ENCODE results near the gene SLC39A1.
"Not testable (repeated sequence)": the region's sequence is repeated elsewhere in the genome, so short reads cannot be mapped to it uniquely, and the experiment has no call there.

The SLC39A1 gene, protein sequence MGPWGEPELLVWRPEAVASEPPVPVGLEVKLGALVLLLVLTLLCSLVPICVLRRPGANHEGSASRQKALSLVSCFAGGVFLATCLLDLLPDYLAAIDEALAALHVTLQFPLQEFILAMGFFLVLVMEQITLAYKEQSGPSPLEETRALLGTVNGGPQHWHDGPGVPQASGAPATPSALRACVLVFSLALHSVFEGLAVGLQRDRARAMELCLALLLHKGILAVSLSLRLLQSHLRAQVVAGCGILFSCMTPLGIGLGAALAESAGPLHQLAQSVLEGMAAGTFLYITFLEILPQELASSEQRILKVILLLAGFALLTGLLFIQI

DNA sequence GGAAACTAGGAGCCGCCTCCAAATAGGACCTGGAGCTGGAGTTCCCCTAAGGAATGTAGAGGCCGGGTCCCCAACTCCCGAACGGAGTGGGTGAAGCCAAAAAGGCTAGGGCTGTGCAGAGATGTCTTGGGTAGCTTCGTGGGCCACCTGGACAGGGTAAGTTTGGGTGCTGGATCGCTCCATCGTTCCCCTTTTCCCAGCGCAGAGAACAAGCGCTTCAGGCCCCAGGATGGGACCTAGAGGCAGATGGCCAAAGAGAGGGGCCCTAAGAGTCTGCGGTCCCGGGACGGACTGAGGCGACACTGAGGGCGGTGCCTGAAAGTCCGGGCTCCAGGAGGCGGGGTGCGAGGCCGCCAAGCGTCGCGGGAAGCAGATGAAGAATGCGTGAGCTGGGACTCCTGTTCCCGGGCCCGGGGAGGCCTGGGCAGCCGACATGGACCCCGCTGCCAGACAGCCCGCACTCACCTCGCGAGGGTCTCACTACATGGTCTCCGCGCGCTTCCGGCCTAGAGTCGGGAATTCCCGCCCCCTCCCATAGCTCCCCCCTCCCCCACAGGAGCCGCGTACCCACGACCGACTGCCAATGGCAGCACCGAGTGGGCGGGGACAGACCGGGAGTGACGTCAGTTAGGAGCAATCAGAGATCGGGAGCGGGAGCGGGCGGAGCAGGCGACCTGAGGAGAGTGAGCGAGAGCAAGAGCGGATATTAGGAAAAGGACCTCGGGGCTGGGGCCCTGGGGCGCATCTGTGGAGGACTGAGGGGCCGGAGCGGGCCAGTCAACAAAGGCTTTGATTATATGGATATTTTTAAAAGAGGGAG lies at the start of gene SLC39A1:
Gene SLC39A1, minus strand, starts transcription at position 508 of the 820 bp plus-strand sequence. CDS start 822 bp downstream, outside the sequence.
- peak; percentile 96 for DNase-seq (ENCODE audit: low read depth)

DNA sequence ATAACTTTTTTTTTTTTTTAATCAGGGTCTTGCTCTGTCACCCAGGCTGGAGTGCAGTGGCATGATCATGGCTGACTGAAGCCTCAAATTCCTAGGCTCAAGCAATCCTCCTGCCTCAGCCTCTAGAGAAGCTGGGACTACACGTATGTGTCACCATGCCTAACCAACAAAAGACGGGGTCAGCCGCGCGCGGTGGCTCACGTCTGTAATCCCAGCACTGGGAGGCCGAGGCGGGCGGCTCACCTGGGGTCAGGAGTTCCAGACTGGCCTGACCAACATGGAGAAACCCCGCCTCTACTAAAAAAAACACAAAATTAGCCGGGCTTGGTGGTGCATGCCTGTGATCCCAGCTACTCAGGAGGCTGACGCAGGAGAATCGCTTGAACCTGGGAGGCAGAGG lies 49.2 kb upstream of the SLC39A1 start:
- not testable (repeated sequence) for DNase-seq (ENCODE audit: low read depth)

DNA sequence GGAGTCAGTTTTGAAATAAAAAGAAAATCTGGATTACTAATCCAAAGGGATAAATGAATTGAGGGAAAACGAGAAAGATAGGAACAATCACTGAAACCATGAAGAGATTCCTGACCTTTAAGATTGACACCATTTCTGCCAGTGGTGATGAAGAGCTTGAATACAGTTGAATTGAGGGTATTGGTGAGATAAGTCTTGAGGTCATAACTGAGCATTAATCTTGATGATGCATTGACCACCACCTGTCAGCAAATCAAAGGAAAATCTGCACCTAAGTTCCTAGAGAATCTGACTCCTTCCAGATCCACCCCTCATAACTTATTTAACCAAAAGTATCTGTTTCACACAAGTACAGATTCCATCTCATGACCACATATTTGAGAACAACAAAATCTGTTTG lies 48.8 kb upstream of the SLC39A1 start:
- DNase-seq (ENCODE audit: low read depth): no peak

DNA sequence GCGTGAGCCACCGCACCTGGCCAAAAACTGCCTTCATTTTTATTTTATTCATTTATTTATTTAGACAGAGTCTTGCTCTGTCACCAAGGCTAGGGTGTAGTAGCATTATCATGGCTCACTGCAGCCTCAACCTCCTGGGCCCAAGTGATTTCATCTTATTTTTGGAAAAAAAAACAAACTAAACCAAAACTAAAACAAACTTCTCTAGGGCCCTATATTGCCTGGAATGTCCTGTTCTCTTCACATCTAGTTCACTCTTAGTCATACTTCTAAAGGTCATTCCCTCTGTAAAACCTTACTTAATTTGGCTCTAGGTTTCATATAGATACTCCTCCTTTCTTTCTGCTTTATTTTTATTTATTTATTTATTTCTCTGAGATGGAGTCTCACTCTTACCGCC lies 42.8 kb upstream of the SLC39A1 start:
- peak; percentile 79 for DNase-seq (ENCODE audit: low read depth)

DNA sequence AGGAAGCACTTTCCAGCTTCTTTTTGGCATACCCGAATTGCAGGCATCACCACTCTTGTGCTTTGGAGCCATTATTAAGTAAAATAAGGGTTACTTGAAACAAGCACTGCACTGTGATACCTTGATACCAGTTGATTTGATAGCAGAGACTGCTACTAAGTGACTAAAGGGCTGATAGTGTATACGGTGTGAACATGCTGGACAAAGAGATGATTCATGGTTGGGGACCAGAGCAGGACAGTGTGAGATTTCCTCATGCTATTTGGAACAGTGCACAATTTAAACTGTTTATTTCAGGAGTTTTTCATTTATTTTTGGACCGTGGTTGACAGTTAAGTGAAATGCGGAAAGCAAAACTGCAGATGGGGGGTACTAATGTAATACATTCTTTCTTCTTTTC lies 37.1 kb upstream of the SLC39A1 start:
- DNase-seq (ENCODE audit: low read depth): no peak

DNA sequence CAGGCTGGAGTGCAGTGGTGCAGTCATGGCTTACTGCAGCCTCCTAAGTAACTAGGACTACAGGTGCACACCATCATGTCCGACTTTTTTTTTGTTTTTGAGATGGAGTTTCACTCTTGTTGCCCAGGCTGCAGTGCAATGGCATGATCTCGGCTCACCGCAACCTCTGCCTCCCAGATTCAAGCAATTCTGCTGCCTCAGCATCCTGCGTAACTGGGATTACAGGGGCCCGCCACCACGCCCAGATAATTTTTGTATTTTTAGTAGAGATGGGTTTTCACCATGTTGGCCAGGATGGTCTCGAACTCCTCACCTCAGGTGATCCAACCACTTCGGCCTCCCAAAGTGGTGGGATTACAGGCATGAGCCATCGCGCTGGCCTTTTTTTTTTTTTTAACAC lies 33.5 kb upstream of the SLC39A1 start:
- not testable (repeated sequence) for DNase-seq (ENCODE audit: low read depth)

DNA sequence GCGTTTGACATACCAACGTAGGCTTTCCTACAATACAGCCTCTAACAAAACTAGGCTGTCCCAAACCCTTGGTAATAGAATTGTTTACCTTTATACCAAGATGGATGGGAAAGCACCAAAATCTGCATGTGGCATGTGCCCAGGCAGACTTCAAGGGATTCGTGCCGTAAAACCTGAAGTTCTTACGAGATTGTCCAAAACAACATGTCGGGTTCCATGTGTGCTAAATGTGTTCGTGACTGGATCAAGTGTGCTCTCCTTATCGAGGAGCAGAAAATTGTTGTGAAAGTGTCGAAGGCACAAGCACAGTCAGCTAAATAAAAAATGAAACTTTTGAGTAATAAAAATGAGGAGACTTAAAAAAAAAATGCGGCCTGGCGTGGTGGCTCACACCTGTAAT lies 32.3 kb upstream of the SLC39A1 start:
- no peak for DNase-seq (ENCODE audit: low read depth)

DNA sequence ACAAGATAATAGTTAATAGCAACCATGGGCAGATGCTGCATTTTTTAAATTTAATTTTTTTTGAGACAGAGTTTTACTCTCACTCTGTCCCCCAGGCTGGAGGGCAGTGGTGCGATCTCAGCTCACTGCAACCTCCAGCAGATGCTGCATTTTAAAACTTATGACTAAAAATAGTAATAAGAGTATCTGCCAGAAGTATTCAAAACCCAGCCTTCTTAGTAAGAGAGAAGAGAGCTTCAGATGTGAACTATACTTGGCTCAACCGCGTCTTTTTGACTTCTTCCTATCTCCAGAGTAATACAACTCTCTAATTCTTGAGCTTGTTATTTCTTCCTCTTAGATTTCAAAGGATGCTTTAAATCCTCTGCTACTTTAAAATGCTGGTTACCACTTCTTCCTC lies 31.9 kb upstream of the SLC39A1 start:
- DNase-seq (ENCODE audit: low read depth): no peak

DNA sequence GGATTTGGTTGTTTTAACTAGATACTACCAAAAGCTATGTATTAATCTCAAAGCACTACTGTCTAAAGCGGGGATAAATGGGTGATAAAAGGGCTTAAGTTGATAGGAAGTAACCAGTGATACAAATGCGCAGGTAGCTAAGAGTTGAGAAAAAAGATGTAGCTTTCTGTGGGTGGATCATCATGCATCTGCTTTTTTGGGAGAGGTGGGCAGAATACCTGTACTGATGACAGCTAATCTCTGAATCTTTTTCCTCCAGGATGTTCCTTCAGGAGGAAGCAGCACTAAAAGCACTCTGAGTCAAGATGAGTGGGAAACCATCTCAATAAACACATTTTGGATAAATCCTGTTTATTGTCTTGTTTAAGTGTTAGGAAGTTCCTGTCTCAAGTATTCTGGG lies 28.5 kb upstream of the SLC39A1 start:
- no peak for DNase-seq (ENCODE audit: low read depth)

DNA sequence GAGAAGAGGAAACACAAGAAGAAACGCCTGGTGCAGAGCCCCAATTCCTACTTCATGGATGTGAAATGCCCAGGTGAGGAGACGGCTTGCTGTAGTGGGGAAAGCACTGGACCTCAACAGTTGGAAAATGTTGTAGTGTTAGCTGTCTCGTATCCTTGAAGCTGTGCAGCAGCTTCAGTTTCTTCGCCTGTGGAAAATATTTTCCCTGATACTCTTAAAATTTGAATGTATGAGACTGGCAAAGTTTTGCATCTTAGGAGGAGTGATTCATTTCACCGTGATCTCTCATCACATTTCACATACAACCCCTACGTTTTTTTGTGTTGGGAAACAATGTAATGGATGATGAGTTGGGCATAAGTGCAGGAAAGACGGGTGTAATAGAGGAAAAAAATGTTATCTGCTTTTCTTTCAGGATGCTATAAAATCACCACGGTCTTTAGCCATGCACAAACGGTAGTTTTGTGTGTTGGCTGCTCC lies 27.9 kb upstream of the SLC39A1 start:
- DNase-seq (ENCODE audit: low read depth): no peak

DNA sequence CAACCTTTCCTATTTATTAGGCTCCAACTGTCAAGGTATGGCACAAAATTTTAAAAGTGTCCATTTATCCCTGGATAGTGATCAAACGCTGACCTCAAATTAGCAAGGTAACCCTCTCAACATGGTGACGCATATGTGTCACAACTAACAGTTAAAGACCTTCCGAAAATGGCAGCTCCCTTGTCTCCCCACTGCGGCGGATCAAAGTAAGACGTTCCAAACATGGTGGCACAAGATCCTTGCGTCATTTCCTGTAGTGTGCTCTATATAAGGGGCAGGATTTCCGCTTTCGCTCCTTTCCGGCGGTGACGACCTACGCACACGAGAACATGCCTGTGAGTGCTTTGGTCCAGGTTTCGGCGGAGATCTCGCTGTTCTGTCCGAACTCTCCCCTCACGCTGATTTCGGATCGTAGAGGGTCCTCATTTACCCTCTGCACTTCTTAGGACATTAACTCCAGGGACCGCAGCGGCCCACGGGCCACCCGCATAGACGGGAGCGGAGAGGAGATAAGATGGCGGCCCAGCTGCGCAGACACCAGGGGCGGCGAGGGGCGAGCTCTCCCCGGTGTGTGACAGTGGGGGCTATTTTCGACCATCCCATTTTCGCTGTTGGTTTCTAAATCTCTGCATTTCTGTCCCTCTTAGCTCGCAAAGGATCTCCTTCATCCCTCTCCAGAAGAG lies 27.3 kb upstream of the SLC39A1 start, which contains the start of gene RPS27:
Gene RPS27, plus strand, starts transcription at position 295 of the 683 bp plus-strand sequence. Its CDS starts 35 bp downstream, at position 330.
- peak; percentile 98 for DNase-seq (ENCODE audit: low read depth)

DNA sequence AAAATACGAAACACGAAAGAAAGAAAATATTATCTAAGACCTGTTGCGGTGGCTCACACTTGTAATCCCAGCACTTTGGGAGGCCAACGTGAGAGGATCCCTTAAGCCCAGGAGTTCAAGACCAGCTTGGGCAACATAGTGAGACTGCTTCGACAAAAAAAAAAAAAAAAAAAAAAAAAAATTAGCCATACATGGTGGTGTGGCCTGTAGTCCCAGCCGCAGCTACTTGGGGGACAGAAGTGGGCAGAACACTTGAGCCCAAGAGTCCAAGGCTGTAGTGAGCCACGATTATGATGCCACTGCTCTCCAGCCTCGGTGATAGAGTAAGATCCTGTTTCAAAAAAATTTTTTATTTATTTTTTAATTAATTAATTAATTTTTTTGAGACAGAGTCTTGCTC lies 24.3 kb upstream of the SLC39A1 start:
- DNase-seq (ENCODE audit: low read depth): no peak

DNA sequence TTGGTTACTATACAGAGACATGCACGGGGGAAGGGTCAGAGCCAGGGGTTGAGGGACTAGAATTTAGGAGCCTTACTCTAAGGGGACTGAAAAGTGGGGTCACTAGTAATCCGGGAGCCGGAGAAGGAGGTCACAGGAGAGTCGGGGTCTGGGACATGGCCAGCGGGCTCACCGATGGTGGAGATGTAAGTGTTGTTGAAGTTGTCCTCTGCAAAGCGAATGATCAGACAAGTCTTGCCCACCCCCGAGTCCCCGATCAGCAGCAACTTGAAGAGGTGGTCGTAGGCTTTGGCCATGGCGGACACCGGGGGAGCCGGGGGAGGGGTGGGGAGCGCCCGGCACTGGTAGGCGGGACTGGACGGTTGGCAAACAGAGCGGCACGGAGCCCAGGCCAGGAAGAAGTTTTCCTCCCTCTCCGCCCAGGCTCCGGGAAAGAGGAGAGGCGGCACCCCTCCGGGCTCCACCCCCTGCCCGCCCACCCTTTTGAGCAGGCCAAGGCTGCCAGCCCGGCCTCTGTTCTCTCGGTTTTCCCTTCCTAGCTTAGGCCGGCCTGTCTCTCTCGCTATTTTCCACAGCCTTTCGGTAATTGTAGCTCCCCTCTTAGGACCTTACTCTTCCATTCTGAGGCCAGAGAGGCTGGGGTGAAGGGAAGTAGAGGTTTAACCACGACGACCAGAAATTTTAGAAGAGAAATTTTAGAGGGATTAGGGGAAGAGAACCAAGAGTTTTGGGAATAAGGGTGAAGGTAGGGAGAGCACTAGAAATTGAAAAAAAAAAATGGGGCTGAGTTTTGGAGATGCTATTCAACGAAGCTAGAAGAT lies 22.8 kb upstream of the SLC39A1 start, which contains the start of gene RAB13:
Gene RAB13, minus strand, starts transcription at position 399 of the 821 bp plus-strand sequence. Its CDS starts 103 bp downstream, at position 296.
- DNase-seq (ENCODE audit: low read depth): peak; percentile 89

DNA sequence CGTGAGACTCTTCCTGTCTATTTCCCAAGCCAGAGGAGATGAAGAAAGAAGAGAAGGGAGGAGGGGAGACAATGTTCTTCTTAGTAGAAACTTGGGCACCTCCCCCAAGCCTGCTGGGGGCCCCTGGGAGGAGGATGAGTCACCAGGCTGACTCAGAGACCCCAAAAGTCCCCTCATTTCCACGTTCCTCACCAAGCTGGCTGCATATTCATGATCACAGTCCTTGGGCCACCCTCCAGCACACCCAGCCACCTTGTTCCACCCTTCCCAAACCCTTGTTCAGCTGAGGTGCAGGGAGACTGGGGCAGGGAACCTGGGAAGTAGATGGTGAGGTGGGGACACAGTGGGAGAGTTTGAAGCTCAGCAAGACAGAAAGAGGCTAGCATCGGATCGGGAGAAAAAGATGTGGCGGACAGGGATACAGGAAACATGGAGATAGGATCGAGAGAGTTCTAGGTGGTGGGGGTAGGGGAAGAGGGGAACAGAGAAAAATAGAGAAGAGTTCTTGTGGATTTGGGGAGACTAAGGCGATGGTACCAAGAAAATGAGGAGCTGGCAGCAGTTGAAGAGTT lies 22.1 kb upstream of the SLC39A1 start:
- peak; percentile 85 for DNase-seq (ENCODE audit: low read depth)

DNA sequence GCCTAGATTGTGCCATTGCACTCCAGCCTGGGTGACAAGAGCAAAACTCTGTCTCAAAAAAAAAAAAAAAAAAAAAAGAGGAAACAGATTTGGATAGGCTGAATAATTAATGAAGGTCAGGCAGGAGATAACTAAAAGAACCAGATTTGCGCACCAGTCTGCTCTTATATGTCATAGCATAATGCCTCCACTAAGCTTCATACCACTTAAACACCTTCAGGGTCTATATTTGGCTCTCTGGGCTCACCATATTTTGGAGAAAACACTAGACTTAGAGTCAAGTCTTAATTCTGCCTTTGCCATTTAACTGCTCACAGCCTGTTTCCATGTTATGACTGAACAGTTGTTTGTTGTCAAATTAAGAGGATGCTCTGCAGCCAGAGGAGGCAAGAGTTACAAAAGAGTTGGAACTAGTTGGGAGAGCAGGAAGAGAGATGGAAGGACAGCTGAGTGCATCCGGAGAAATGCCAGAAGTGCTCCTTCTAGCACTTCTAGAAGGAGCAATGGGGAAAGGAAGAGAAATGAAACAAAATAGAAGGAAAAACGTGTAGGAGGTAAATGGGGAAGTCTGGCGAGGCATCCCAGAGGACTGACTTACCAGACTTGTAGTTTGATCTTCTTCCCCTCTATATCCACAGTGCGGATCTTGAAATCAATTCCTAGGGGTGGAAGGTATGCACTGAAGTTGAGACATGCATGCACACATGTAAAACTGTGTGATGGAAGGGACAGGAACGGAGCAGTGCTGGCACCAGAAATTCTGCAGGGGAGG lies 21.0 kb upstream of the SLC39A1 start:
- DNase-seq (ENCODE audit: low read depth): no peak

DNA sequence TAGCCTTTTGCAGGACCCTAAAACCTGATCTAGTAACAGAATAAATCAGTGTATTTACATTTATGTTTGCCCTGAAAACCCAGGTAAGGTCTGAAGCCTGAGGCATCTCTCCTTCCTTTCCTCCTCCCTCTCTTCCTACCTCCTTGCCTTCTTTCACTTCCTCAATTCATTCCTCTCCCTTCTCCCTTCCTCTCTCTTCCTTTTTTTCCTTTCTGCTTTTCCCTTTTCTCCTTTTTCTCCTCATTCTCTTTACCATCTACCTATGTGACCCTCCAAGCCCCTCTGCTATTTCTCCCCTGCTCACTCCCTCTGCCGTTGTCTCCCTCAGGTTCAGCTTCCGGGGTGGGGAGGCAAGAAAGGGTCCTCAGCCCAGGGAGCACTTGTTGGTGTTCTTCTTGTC lies 18.4 kb upstream of the SLC39A1 start:
- DNase-seq (ENCODE audit: low read depth): not testable (repeated sequence)

DNA sequence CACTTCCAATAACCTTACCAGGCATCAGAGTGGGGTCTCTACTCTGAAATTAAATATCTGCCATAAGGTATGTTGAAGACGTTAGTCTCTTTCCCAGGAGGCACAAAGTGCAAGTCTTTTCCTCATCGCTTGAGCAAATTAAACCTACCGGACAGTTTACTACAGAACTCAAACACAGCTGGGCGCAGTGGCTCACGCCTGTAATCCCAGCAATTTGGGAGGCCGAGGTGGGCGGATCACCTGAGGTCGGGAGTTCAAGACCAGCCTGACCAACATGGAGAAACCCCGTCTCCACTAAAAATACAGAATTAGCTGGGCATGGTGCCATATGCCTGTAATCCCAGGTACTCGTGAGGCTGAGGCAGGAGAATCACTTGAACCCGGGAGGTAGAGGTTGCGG lies 15.8 kb upstream of the SLC39A1 start:
- DNase-seq (ENCODE audit: low read depth): not testable (repeated sequence)

DNA sequence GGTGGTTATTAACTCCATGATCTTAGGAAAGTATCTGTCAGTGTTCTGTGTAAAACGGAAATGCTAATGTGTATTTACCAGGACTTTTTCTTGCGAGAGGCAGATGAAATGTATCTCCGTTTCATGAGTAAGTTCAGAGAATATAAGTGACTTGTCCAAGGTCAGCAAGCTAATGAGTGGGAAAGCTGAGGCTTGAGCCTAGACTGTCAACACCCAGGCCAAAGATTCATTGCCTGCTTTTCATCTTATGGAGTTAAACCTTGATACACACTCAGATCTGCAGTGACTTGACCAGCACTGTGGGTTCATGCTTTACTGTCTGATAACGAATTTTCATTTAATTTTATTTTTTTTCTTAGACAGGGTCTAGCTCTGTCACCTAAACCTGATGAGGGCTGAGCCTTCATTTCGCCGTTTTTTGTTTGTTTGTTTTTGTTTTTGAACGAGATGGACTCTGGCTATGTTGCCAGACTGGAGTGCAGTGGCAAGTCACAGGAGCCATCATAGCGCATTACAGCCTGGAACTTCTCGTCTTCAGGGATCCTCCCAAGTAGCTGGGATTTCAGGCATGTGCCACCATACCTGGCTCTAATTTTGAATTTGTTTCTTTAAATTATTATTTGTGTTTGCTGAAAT lies 15.1 kb upstream of the SLC39A1 start:
- DNase-seq (ENCODE audit: low read depth): no peak
